CD4-positive, alpha-beta T cell treated with Interleukin-4 for 4 hours (primary cell): ENCODE results near the gene ASXL2.
"Not testable (repeated sequence)": the region's sequence is repeated elsewhere in the genome, so short reads cannot be mapped to it uniquely, and the experiment has no call there.

Experiments used
- DNase-seq: peaks from one replicate; pipeline ENCODE4 v3.0.0-alpha.2; 2020

ASXL2 gene

DNA sequence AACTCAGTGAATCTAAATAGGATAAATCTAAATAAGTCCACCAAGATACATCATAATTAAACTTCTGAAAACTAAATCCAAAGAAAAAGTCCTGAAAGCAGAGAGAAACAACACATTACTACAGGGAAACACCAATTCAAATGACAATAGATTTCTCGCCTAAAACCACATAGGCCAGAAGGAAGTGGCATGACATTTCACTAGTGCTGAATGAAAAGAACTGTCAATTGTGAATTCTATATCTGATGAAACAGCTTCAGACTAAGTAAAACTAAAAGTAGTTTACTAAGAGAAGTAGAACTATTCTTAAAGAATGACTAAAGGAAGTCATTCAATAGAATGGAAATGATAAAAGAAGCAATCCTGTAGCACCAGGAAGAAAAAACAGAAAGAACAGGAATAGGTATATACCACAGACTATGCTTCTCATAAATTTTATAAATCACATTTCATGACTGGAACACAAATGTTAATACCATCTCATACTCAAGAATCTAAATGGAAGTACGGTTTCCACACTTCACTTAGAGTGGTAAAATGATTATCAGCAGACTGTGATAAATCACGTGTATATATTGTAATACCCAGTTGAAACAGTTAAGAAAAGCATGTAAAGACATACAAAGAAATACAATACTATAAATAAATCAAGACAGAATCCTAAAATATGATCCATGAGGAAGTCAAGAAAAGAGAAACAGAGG, 46.4 kb downstream of the ASXL2 start:
- DNase-seq: peak; percentile 53

DNA sequence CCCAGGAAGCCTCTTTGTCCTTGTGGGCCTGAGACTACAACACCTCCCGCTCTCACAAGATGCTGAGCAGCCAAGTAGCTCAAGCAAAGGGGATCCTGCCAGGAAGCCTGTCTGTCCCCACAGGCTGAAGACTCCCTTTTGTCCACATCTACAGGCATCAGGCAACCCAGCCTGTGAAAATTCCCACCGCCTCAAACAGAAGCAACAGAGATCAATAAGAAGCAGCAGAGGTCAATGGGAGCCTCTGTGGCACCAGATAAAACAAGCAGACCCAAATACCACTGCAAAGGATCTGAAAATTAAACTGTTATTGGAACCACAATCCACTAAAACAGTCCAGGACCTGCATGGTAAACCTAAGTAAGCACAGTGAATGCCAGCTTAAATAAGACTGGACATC, 48.5 kb downstream of the ASXL2 start:
- no peak for DNase-seq

DNA sequence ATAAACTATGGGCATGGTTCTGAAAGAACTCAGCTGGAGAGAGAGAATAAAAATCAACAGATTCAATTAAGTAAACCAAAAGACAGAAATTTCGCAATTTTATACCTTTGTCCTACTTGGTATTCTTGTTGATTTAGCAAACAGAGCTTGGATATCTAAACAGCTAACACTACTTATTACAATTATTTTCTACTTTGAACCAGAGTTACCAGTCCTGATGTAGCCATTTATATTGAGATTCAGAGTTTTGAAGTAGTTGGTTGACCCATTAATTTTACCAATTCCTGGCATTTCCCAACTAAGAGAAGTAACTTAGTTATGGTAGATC, 48.9 kb downstream of the ASXL2 start:
- no peak for DNase-seq

DNA sequence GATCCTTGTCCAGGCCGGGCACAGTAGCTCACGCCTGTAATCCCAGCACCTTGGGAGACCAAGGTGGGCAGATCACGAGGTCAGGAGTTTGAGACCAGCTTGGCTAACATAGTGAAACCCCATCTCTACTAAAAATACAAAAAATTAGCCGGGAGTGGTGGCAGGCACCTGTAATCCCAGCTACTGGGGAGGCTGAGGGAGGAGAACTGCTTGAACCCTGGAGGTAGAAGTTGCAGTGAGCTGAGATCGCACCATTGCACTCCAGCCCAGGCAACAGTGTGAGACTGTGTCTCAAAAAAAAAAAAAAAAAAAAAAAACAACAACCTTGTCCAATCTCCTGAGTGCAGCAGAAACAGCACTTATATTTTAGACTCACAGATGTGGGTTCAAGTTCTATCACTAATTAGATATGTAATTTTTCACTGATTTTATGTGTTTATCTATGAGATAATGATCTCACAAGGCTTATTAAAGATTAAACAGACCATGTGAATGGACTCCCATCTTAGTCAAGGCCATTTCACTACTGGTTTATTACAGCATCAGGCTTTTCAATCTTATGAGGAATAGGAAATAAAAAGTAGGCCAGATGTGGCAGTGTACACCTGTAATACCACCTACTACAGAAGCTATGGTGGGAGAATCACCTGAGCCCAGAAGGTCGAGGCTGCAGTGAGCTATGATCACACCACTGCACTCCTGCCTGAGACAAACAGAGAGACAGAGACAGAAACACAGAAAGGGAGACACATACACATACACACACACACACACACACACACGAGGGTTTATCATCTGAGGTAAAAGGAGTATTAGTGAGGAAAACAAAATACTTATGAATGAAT, 49.5 kb downstream of the ASXL2 start:
- not testable (repeated sequence) for DNase-seq

DNA sequence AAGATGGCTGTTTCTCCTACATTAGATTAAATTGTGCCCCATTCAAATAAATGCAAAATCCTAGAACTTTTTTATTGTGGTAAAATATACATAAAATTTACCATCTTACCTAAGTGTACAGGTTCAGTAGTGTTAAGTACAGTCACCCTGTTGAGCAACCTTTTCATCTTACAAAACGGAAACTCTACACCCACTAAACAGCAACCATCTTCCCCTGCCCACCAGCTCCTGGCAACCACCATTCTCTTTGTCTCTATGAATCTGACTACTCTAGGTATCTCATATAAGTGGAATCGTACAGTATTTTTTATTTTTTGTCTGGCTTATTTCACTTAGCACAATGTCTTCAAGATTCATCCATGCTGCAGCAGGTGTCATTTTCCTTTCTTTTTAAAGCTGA, 53.0 kb downstream of the ASXL2 start:
- peak; percentile 68 for DNase-seq

DNA sequence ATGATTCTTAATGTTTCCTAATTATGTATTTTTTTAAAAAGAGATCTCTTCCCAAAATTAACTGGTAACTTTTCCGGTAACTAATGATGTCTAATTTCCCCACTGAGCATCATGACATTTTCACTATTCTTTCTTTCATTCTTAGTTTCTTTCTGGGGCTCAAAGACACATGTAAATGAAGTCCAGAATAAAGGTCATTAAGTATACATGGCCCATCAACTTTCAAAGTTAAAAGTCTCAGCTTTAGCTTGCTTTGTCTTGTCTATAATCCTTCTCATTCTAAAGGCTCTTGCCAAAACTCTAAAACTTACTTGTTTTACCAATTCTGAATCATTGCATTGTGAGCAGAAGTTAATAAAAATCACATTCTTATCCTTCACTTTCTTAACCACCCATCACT, 53.6 kb downstream of the ASXL2 start:
- no peak for DNase-seq

DNA sequence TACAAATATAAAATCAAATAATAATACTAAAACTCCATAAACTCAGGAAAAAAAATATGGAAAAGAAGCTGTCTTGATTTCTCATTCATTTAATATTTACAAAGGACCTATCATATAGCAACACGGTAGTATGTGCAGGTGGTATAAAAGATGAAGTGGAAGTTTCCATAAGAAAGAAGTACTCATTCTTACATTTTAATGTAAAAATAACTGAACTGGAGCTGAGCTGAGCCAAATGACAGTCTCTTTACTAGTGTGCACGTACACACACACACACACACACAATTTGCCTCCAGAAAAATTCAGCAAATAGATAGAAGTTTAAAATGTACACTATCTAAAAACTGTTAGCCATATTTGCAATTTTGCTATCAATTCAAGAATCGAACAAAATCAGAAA, 54.1 kb downstream of the ASXL2 start:
- DNase-seq: no peak

DNA sequence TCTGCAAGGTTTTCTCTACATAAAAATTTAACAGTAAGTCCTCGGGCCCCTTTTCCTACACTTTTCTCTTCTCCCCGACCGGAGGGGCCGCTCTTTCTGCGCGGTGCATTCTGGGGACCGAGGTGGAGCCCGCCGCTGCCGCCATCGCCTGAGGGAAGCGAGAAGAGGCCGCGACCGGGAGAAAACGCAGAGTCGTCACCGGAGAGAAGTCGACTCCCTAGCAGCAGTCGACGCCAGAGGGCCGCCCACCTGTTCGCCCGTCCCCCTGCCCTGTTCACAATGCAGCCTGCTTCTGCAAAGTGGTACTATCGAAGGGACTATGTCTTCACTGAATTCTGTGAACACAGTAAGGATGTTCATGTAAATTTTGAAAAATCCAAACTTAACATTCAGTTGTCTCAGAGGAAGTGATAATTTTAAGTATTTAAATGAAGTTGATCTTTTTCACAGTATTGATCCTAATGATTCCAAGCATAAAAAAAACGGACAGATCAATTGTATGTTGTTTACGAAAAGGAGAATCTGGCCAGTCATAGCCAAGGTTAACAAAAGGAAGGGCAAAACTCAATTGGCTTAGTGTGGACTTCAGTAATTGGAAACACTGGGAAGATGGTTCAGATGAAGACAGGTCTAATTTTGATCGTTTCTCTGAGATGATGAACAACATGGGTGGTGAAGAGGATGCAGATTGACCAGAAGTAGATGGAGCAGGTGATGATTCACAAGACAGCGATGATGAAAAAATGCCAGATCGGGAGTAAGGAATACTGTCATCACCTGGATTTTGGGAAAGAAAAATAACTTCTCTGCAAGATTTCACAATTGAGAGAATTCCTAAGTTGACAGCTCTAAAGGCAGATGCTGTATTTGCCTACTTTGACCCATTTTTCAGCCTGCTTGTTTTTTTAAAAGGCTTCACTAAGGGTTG, 55.8 kb downstream of the ASXL2 start:
- peak; percentile 48 for DNase-seq

DNA sequence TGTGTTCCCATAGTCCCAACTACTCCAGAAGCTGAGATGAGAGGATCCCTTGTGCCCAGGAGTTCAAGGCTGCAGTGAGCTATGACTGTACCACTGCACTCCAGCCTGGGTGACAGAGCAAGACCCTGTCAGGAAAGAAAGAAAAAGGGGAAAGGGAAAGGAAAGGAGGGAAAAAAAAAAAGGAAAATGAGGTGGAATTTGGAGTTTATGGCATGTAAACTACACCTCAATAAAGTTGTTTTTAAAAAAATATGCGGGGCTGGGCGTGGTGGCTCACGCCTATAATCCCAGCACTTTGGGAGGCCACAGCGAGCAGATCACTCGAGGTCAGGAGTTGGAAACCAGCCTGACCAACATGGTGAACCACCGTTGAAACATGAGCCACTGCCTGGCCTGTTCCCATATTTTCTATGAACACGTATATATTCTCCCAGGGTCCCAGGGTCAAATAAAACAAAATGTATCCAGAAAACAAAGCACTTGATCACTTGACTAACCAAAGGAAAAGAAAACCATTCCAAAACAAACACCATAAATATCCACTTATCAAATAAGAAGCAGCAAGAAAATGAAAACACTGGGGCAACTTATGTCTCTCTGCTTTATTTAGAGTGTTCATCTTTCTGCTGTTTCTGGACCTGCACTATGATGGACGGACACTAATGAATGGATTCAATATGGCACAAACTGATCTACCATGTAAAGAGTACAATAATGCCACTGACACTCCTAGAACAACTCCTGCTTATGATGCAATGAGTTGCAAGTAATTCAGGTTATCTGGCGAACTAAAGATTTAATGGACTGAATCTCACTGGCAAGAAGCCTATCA, 56.8 kb downstream of the ASXL2 start:
- DNase-seq: no peak

DNA sequence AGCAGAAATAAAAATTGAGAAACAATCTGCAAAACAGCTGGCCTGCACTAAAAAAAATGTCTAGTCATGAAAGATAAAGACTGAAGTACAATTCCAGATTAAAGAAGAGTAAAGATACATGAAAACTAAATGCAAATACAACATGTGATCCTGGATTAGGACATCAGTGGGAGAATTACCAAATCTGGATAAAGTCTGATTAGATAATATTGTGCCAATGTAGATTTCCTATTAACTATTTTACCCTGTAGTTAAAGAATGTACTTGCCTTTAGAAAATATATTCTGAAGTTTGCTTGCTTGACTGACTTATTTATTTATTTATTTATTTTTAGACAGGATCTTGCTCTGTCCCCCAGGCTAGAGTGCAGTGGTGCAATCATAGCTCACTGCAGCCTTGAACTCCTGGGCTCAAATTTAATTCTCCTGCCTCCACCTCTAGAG, 58.7 kb downstream of the ASXL2 start:
- no peak for DNase-seq

DNA sequence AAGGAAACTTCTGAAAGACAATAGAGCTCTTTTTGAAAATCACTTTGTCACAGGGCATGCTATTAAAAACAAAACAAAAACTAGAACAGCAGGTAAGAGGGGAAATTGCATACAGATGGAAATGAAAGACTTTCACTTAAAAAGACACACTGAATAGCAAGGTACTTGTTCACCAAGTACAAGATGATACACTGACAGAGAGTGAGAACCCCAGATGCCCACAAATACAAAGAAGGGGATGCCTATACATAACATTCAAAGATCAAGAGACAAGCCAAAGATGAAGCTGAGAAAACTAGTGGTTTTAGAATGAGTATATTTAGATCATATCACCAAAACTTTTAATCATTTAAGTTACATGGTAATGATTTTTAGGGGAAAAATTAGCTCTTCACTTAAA, 60.7 kb downstream of the ASXL2 start:
- DNase-seq: peak; percentile 24

DNA sequence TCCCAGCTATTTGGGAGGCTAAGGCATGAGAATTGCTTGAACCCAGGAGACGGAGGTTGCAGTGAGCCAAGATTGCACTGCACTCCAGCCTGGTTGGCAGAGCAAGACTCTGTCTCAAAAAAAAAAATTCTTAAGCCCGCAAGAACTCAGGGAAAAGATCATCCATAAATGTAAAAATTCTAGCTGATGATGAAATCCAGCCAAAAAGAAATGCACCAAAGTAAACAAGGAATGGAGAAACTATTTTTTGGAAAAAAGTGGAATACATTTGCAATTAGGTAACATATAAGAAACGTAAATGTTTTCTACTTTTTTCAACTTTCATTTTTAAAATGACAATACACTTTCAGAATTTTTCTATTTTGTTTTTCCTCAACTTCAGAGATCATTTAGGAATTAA, 61.3 kb downstream of the ASXL2 start:
- DNase-seq: no peak

DNA sequence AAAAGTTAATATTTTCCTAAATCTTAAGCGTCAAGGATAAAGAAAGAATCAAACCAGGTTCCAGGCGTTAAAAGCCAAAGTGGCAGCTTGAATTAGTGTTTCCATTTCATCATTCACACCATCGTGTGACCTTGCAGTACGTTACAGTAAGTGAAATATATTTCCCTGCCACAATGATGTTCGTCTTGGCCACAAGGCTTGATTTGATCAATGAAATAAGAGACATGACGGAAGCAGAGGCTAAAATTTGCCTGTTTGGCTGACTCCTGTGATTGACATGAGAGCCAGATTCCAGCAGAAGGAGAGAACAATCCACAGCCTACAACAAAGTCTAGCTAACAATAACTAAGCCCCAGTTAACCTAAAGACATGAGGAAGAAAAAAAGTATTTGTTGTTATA, 62.0 kb downstream of the ASXL2 start:
- no peak for DNase-seq

DNA sequence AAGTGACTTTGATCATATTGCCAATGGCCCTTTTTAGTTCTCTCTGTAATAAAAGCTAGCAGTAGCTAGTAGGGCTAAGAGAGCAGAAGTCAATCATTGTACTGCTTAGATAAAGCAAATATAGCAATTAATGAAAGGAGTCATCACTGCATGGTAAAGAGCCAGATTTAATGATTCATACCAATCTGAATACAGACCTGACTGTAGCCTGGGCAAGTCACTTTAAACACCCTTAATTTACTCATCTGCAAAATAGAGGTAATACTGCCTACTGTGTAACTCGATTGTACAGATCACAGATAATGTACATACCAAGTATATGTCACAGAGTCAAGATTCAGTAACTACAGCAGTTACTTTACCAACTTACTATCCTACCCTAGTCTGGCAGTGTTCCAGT, 63.6 kb downstream of the ASXL2 start:
- DNase-seq: no peak

DNA sequence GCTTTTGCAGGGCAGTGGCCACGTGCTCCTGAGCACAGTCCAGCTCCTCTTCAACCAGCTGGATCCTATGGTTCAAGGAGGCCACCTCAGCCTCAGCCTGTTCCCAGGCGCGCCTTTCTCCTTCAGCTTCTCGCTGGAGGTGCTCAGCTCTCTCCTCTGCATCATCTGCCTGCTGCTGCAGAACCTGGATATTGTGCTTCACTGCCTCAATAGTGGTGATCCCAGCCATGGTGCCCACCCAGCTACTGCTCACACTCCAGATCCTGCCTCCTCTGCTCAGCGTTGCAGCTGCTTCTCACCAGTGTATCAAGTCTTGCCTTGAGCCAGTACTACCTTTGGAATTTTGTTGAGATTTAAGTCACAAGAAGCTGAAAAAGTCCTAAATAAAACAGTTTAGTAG, 67.9 kb downstream of the ASXL2 start:
- no peak for DNase-seq

DNA sequence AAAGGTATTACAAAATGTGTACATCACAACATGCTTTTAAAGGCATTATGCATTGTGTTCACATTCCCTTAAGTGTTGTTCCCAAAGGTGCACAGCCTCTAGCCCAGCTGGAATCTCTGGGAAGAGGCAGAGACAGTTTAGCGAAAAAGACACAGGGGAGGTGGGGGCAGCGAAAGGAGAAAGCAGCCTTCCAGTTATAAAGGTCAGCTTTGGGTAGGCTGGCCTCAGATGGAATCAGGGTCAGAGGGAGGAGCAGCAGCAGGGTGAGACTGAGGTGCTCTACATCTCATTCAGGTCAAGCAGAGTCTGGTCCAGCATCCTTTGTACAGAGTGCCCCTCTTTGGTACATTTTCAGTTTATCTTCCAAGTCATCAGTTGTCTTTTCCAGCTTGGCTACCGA, 68.6 kb downstream of the ASXL2 start:
- no peak for DNase-seq

DNA sequence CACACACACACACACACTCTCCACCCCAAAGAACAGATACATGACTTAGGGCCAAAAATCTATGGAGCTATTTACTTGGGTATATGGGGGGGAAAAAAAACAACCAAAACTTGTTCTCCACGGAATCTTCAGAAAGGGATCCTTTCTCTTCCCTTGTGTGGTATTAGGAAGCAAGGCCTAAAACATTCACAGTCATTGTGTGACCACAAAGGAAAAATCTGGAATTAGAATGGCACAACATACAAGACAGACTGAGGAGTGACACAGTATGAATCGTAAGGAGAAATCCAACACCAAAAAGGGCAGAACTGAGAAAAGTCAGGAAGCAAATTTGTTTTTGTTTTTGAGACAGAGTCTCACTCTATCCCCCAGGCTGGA, 70.3 kb downstream of the ASXL2 start:
- no peak for DNase-seq

DNA sequence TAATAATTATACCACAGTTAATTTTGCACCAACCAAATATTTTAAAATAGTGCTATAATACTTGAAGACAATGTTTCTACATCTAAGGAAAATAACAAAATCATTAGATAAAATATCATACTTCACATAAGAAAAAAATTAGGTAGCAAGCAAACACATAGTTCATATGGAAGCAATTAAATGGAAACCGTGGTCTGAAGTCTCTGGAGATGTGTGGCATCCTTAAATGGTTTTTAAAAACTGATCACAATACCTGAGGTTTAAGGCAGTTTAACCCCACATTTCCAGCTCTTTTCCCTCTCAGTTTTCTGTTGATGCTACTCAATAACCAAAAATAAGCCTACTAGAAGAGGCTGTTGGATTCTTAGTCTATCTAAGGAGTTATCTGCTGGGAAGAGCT, 71.3 kb downstream of the ASXL2 start:
- DNase-seq: no peak

DNA sequence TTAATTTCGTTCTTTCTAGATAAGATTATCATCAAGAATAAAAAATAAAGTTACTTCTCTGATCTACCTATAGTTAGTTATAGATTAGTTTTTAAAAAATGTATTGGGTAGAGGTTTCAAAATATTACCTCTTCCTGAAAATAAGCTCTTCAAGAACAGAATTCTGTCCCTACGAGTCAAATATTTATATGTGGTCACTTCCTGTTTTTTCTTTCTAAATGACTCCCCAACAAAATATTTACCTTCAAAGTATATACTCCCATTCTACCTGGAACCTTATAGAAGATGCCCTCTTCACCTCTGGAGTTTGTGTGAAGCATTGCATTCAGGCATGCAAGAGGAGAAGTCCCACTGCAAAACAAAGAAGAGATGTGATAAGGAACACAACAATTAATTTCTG, 72.3 kb downstream of the ASXL2 start:
- DNase-seq: no peak

DNA sequence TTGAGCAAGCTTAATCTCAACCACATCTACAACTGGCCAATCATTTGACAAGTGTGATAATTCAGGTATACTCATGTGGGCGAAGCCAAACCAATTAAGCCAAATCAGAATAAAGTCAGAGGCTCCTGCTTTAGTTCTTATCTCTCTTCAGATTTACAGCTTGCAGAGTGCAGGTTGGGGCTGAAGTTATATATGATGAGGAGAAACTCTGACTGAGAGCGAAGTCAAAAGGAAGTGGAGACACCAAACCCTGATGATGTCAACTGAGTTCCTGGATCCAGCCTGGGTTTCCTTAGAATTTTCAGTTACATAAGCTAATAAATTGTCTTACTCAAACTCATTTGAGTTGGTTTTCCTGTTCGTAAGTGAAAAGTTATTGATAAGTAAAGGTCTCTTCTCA, 73.9 kb downstream of the ASXL2 start:
- DNase-seq: no peak

DNA sequence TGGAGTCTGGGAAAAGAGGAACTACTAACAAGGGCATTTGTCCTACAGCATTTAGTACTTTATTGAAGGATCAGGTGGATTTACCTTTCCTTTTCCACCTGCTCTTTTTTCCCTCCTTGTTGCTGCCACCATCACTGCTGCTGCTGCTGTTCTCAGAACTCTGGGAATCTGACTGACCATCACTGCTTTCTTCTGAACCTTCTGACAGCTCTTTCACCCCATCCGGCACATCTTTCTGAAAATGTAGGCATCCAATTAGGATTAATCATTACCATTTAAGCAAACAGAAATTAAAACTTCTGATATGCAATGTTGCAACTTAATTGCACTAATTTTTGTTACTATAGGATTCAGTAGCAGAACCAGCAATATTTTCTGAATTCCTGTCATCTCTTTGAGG, 79.0 kb downstream of the ASXL2 start:
- DNase-seq: no peak

DNA sequence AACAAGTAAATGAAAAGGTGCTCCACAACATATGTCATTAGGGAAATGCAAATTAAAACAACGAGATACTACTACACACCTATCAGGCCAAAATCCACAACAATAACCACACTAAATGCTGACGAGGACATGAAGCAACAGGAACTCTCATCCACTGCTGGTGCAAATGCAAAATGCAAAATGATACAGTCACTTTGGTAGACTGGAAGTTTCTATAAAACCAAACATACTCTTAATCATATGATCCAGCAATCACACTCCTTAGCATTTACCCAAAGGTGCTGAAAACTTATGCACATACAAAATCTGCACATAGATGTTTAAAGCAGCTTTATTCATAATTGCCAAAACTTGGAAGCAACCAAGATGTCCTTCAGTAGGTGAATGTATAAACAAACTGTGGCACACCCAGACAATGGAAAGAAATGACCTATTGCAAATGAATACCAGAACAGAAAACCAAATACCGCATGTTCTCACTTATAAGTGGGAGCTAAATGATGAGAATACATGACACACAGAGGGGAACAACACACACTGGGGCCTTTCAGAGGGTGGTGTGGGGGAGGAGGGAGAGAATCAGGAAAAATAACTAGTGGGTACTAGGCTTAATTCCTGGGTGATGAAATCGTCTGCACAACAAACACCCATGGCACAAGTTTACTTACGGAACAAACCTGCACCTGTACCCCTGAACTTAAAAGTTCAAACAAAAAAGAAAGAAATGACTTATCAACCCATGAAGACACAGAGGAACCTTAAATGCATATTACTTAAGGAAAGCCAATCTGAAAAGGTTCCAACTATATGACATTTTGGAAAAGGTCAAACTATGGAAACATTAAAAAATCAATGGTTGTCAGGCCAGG, 80.4 kb downstream of the ASXL2 start:
- DNase-seq: no peak
